HG03558 (cell line): ENCODE results near the gene PCDHB10.
"Not testable (repeated sequence)": the region's sequence is repeated elsewhere in the genome, so short reads cannot be mapped to it uniquely, and the experiment has no call there.

Source experiments
- ATAC-seq: cut with Tn5 transposase; IDR thresholded peaks from one replicate; pipeline ENCODE4 v1.9.1; 2021; ENCODE audit warnings: moderate number of reproducible peaks; ENCODE audit not compliant: unreplicated experiment; ENCODE audit errors: extremely low read depth

Gene PCDHB10

GRCh38 chr5:141235922-141236321 lies 43.8 kb downstream of the PCDHB10 start:
- ATAC-seq, result not testable (repeated sequence)

GRCh38 chr5:141236516-141237313 lies 44.6 kb downstream of the PCDHB10 start:
- no peak for ATAC-seq

DNA sequence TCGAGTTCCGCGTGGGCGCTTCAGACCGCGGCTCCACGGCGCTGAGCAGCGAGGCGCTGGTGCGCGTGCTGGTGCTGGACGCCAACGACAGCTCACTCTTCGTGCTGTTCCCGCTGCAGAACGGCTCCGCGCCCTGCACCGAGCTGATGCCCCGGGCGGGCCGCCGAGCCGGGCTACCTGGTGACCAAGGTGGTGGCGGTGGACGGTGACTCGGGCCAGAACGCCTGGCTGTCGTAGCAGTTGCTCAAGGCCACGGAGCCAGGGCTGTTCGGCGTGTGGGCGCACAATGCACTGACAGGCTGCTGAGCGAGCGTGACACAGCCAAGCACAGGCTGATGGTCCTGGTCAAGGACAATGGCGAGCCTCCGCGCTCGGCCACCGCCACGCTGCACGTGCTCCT lies 49.3 kb downstream of the PCDHB10 start:
- no peak for ATAC-seq
